Parietal lobe (tissue), 2 donors: ENCODE results near the gene TTC14. TPM values are rescaled to one million over a fixed set of nuclear protein-coding genes. Genes with fewer than 3 reads are reported as not detected.

Experiments
- small RNA-seq: library from RNA; depleted of rRNA; stranded (forward); fragments of <200 nt; gene quantifications from one replicate; pipeline ENCODE3, GENCODE V24; 2014; ENCODE audit warnings: low replicate concordance
- total RNA-seq: library from RNA; depleted of rRNA; stranded (reverse); fragments of >200 nt; gene quantifications from one replicate; pipeline ENCODE4 v1.2.3, GENCODE V29; 2014

TTC14 gene, protein sequence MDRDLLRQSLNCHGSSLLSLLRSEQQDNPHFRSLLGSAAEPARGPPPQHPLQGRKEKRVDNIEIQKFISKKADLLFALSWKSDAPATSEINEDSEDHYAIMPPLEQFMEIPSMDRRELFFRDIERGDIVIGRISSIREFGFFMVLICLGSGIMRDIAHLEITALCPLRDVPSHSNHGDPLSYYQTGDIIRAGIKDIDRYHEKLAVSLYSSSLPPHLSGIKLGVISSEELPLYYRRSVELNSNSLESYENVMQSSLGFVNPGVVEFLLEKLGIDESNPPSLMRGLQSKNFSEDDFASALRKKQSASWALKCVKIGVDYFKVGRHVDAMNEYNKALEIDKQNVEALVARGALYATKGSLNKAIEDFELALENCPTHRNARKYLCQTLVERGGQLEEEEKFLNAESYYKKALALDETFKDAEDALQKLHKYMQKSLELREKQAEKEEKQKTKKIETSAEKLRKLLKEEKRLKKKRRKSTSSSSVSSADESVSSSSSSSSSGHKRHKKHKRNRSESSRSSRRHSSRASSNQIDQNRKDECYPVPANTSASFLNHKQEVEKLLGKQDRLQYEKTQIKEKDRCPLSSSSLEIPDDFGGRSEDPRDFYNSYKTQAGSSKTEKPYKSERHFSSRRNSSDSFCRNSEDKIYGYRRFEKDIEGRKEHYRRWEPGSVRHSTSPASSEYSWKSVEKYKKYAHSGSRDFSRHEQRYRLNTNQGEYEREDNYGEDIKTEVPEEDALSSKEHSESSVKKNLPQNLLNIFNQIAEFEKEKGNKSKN
- 97.3 TPM for total RNA-seq

DNA sequence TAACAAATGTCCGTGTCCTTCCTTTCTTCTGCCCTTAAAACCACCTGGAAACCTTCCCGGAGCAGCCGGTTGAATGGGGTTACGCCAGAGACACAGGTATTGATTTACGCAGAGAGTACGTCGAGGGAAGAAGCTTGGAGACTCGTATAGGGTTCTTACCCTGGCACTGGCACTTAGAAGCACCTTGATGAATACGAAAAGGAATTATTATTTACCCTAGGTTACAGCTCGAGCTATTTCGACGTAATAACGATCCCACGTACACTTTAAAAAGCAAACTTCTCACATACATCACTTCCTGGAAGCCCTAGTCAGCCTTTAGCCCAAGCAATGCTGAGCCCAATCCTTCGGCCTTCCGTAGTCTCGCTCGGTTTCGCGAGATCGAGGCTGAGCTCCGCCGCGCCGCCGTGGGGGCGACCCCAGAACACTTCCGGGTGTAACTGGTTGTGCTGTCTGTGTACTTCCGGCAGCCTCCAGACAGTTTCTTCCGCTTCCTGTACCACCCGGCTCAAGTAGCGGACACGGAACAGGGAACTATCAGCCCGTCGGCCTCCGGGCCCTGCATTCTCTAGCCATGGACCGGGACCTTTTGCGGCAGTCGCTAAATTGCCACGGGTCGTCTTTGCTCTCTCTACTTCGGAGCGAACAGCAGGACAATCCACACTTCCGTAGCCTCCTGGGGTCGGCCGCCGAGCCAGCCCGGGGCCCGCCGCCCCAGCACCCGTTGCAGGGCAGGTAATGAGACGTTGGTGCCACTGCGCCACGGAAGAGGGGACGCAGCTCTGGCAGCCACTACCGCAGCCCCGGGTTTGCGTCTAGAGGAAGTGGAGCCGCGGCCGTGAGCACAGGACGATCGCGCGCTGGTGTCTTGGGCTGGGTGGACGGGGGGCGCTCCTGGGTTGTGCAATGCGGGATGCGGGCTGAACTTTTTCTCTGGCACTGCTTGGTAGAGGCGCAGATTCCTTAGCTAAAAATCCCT lies at the start of gene TTC14:
Gene TTC14, plus strand, starts transcription at position 476 of the 979 bp plus-strand sequence. Its CDS starts 99 bp downstream, at position 575.

Small RNA genes lying within 50 kb of the gene (small RNA-seq; reads per million reads assigned to genes)
- gene AC068298.1: not detected
- not detected for gene RNU6-486P

Other genes with a start within 250 kb of the TTC14 start
- gene CCDC39, start 77.3 kb downstream of the TTC14 start, total RNA-seq: 0.63 TPM